ENCODE results near the gene PLXNA4. TPM values are rescaled to one million over a fixed set of nuclear protein-coding genes. Genes with fewer than 3 reads are reported as not detected.
"Not testable (repeated sequence)": the region's sequence is repeated elsewhere in the genome, so short reads cannot be mapped to it uniquely, and the experiment has no call there.

PLXNA4 gene
- total RNA-seq (ENCODE audit: insufficient read depth, low replicate concordance), result 34.9 TPM

GRCh38 chr7:132575982-132576720, at the start of gene PLXNA4:
Gene PLXNA4, minus strand, starts transcription at chr7:132576470. Its CDS starts 67,777 bp downstream, at chr7:132508693.
- DNase-seq (ENCODE audit: low spot score), result peak; percentile 24

- DNase-seq (ENCODE audit: low spot score), result no peak
Observed at GRCh38 chr7:132625651-132626050, 49.4 kb upstream of the PLXNA4 start.

GRCh38 chr7:132622081-132622480, 45.8 kb upstream of the PLXNA4 start:
- DNase-seq (ENCODE audit: low spot score), result no peak

- no peak for DNase-seq (ENCODE audit: low spot score)
Observed at GRCh38 chr7:132619967-132620366, 43.7 kb upstream of the PLXNA4 start.

GRCh38 chr7:132618956-132619305, 42.7 kb upstream of the PLXNA4 start:
- peak; percentile 27 for DNase-seq (ENCODE audit: low spot score)

- no peak for DNase-seq (ENCODE audit: low spot score)
Observed at GRCh38 chr7:132618271-132618955, 42.1 kb upstream of the PLXNA4 start.

- peak; percentile 56 for DNase-seq (ENCODE audit: low spot score)
Observed at GRCh38 chr7:132614428-132615318, 38.4 kb upstream of the PLXNA4 start.

- no peak for DNase-seq (ENCODE audit: low spot score)
Observed at GRCh38 chr7:132613737-132614136, 37.5 kb upstream of the PLXNA4 start.

- DNase-seq (ENCODE audit: low spot score), result no peak
Observed at GRCh38 chr7:132610995-132611394, 34.7 kb upstream of the PLXNA4 start.

GRCh38 chr7:132609906-132610520, 33.7 kb upstream of the PLXNA4 start:
- DNase-seq (ENCODE audit: low spot score), result no peak

GRCh38 chr7:132609222-132609621, 33.0 kb upstream of the PLXNA4 start:
- DNase-seq (ENCODE audit: low spot score), result no peak

GRCh38 chr7:132608523-132608922, 32.3 kb upstream of the PLXNA4 start:
- DNase-seq (ENCODE audit: low spot score), result no peak

- no peak for DNase-seq (ENCODE audit: low spot score)
Observed at GRCh38 chr7:132607656-132608055, 31.4 kb upstream of the PLXNA4 start.

- DNase-seq (ENCODE audit: low spot score), result no peak
Observed at GRCh38 chr7:132604121-132604520, 27.9 kb upstream of the PLXNA4 start.

GRCh38 chr7:132603220-132603833, 27.1 kb upstream of the PLXNA4 start:
- DNase-seq (ENCODE audit: low spot score), result peak; percentile 31

- DNase-seq (ENCODE audit: low spot score), result no peak
Observed at GRCh38 chr7:132601783-132602182, 25.5 kb upstream of the PLXNA4 start.

GRCh38 chr7:132596588-132596987, 20.3 kb upstream of the PLXNA4 start:
- no peak for DNase-seq (ENCODE audit: low spot score)

GRCh38 chr7:132594741-132595140, 18.5 kb upstream of the PLXNA4 start:
- not testable (repeated sequence) for DNase-seq (ENCODE audit: low spot score)

GRCh38 chr7:132592936-132593335, 16.7 kb upstream of the PLXNA4 start:
- DNase-seq (ENCODE audit: low spot score), result no peak

GRCh38 chr7:132592231-132592920, 16.1 kb upstream of the PLXNA4 start:
- DNase-seq (ENCODE audit: low spot score), result no peak

GRCh38 chr7:132590162-132590561, 13.9 kb upstream of the PLXNA4 start:
- no peak for DNase-seq (ENCODE audit: low spot score)
